H1 (cell line): ENCODE data around the gene PRELID1. TPM values are rescaled to one million over a fixed set of nuclear protein-coding genes. Genes with fewer than 3 reads are reported as not detected.

Experiments
- CTCF ChIA-PET: fragments of 300-600 bp; sonication (Branson Sonifier 250); formaldehyde crosslinking; loops from one replicate; lab custom pipeline; 2021; ENCODE audit not compliant: partially characterized antibody; lab: Charles Lee
- POLR2A ChIA-PET: fragments of 300-600 bp; sonication (Branson Sonifier 250); formaldehyde crosslinking; loops from one replicate; lab custom pipeline; 2021; ENCODE audit warnings: inconsistent platforms; ENCODE audit not compliant: partially characterized antibody; lab: Charles Lee
- DNase-seq, 2 experiments: peaks; one replicate each; pipeline versions ENCODE4 v3.0.0 to v3.0.0-alpha.2; 2010 to 2022; ENCODE audit warnings: low spot score in 2 of 2, low read depth in 1 of 2, mixed read lengths in 1 of 2
- FAIRE-seq: peaks from 2 replicates; lab custom pipeline; 2011; peaks lifted over from hg19 to GRCh38; lab: Jason Lieb, UNC
- H2AFZ ChIP-seq: 2 replicates; pipeline ENCODE4 v1.8.1; 2012; ENCODE audit warnings: low read length, inconsistent platforms
- H2AK5ac ChIP-seq: 2 replicates; pipeline ENCODE4 v1.6.1; 2013; ENCODE audit warnings: low read depth, low read length
- H2BK120ac ChIP-seq: replicated peaks from 2 replicates; pipeline ENCODE3; 2013; ENCODE audit warnings: low read depth, low read length, inconsistent platforms
- H2BK12ac ChIP-seq: 2 replicates; pipeline ENCODE4 v1.6.1; 2013; ENCODE audit warnings: low read depth, low read length
- H2BK15ac ChIP-seq: 2 replicates; pipeline ENCODE4 v1.6.1; 2013; ENCODE audit warnings: low read length
- H2BK20ac ChIP-seq: 2 replicates; pipeline ENCODE4 v1.6.1; 2013; ENCODE audit warnings: low read length
- H2BK5ac ChIP-seq: 2 replicates; pipeline ENCODE4 v1.6.1; 2013; ENCODE audit warnings: low read depth, low read length
- H3K14ac ChIP-seq: 2 replicates; pipeline ENCODE4 v1.6.1; 2013; ENCODE audit warnings: inconsistent platforms; ENCODE audit not compliant: insufficient read length
- H3K18ac ChIP-seq: 2 replicates; pipeline ENCODE4 v1.6.1; 2013; ENCODE audit warnings: low read length; ENCODE audit errors: extremely low read depth
- H3K23ac ChIP-seq: 2 replicates; pipeline ENCODE4 v1.6.1; 2013; ENCODE audit warnings: inconsistent platforms; ENCODE audit not compliant: insufficient read length
- H3K23me2 ChIP-seq: 2 replicates; pipeline ENCODE4 v1.6.1; 2013; ENCODE audit warnings: low read depth, low read length
- H3K27ac ChIP-seq: 2 replicates; pipeline ENCODE4 v1.6.1; 2011; ENCODE audit warnings: low read depth, low read length, inconsistent platforms
- H3K27me3 ChIP-seq, 4 experiments: replicated peaks in 1 of 4; 1 replicate in 1 of 4; 2 replicates in 3 of 4; pipeline versions ENCODE4 v1.6.1 to v1.8.1; 2011 to 2013; ENCODE audit warnings: low read length in 3 of 4, mild to moderate bottlenecking in 3 of 4, inconsistent platforms in 2 of 4, mixed read lengths in 2 of 4, moderate library complexity in 1 of 4; ENCODE audit not compliant: control insufficient read depth in 3 of 4, insufficient read depth in 3 of 4; ENCODE audit errors: extremely low read depth in 1 of 4
- H3K36me3 ChIP-seq, 4 experiments: 2 replicates each; pipeline versions ENCODE4 v1.6.1 to v1.8.1; 2011 to 2013; ENCODE audit warnings: mild to moderate bottlenecking in 4 of 4, low read length in 3 of 4, moderate library complexity in 2 of 4, control low read depth in 1 of 4, inconsistent platforms in 1 of 4; ENCODE audit not compliant: insufficient read depth in 4 of 4, control insufficient read depth in 2 of 4
- H3K4ac ChIP-seq: replicated peaks from 2 replicates; pipeline ENCODE3; 2013; ENCODE audit warnings: low read length, low read depth, mixed read lengths, inconsistent platforms; ENCODE audit not compliant: insufficient read length
- H3K4me1 ChIP-seq, 4 experiments: replicated peaks in 1 of 4; 1 replicate in 1 of 4; 2 replicates in 3 of 4; pipeline versions ENCODE4 v1.6.1 to v1.8.1; 2011 to 2013; ENCODE audit warnings: low read length in 3 of 4, inconsistent platforms in 2 of 4, mixed read lengths in 1 of 4; ENCODE audit not compliant: insufficient read depth in 4 of 4, control insufficient read depth in 3 of 4
- H3K4me2 ChIP-seq, 2 experiments: 2 replicates each; pipeline versions ENCODE4 v1.6.1 to v1.8.1; 2011 to 2013; ENCODE audit warnings: low read depth in 2 of 2, low read length in 2 of 2, control low read depth in 1 of 2, inconsistent platforms in 1 of 2, mild to moderate bottlenecking in 1 of 2; ENCODE audit not compliant: insufficient read depth in 1 of 2
- H3K4me3 ChIP-seq, 4 experiments: fragments of 200-600, 300-600 bp in 1 of 4; sonication (generic), shearing (Covaris generic), sonication (Bioruptor Twin) in 1 of 4; 2 replicates each; pipeline versions ENCODE4 v1.5.1 to v1.8.1; 2011 to 2016; ENCODE audit warnings: low read length in 4 of 4, low read depth in 3 of 4, control low read depth in 2 of 4, inconsistent platforms in 2 of 4, mild to moderate bottlenecking in 2 of 4, mixed read lengths in 1 of 4, moderate library complexity in 1 of 4; ENCODE audit not compliant: insufficient read depth in 2 of 4; ENCODE audit errors: extremely low read depth in 1 of 4
- H3K56ac ChIP-seq: replicated peaks from 2 replicates; pipeline ENCODE3; 2013; ENCODE audit warnings: low read depth, mild to moderate bottlenecking, mixed read lengths, low read length, inconsistent platforms; ENCODE audit not compliant: insufficient read length
- H3K79me1 ChIP-seq: 2 replicates; pipeline ENCODE4 v1.6.1; 2013; ENCODE audit warnings: low read depth, low read length, control low read depth
- H3K79me2 ChIP-seq, 2 experiments: 2 replicates each; pipeline versions ENCODE4 v1.6.1 to v1.8.1; 2012 to 2013; ENCODE audit warnings: low read length in 2 of 2, mild to moderate bottlenecking in 2 of 2, inconsistent platforms in 1 of 2; ENCODE audit not compliant: insufficient read depth in 2 of 2, control insufficient read depth in 1 of 2
- H3K9ac ChIP-seq, 4 experiments: replicated peaks in 1 of 4; 1 replicate in 1 of 4; 2 replicates in 3 of 4; pipeline versions ENCODE4 v1.6.1 to v1.8.1; 2011 to 2013; ENCODE audit warnings: low read depth in 3 of 4, low read length in 3 of 4, control low read depth in 2 of 4, mild to moderate bottlenecking in 2 of 4, moderate library complexity in 2 of 4, inconsistent platforms in 1 of 4; ENCODE audit errors: extremely low read depth in 1 of 4
- H3K9me3 ChIP-seq, 2 experiments: 2 replicates each; pipeline versions ENCODE4 v1.6.1 to v1.8.1; 2012 to 2013; ENCODE audit warnings: mild to moderate bottlenecking in 2 of 2, moderate library complexity in 2 of 2, control low read depth in 1 of 2, inconsistent platforms in 1 of 2, low read depth in 1 of 2, low read length in 1 of 2, mixed read lengths in 1 of 2; ENCODE audit not compliant: insufficient read depth in 2 of 2
- H4K20me1 ChIP-seq, 2 experiments: replicated peaks in 1 of 2; 2 replicates each; pipeline versions ENCODE3 to v1.8.1; 2011 to 2013; ENCODE audit warnings: inconsistent platforms in 2 of 2, low read length in 2 of 2, mild to moderate bottlenecking in 1 of 2; ENCODE audit not compliant: insufficient read depth in 2 of 2, control insufficient read depth in 1 of 2
- H4K5ac ChIP-seq: 2 replicates; pipeline ENCODE4 v1.6.1; 2013; ENCODE audit warnings: low read length, low read depth, mixed read lengths, inconsistent platforms; ENCODE audit not compliant: insufficient read length
- H4K8ac ChIP-seq: 2 replicates; pipeline ENCODE4 v1.8.0; 2013; ENCODE audit warnings: mild to moderate bottlenecking, moderate library complexity, low read length, inconsistent platforms; ENCODE audit not compliant: insufficient read depth; ENCODE audit errors: extremely low read depth
- H4K91ac ChIP-seq: replicated peaks from 2 replicates; pipeline ENCODE3; 2013; ENCODE audit warnings: low read length, mixed read lengths, inconsistent platforms; ENCODE audit not compliant: insufficient read length
- TCF12 ChIP-seq: IDR thresholded peaks from 2 replicates; pipeline ENCODE4 v1.6.1; 2011; ENCODE audit warnings: low read depth, mild to moderate bottlenecking, low read length
- WGBS, 2 experiments: shearing (Covaris generic) in 1 of 2; methylation state at CpG; one replicate each; pipeline versions ENCODE4 v1.1.6 to v1.1.7; 2013 to 2015; ENCODE audit warnings: low lambda C conversion rate in 2 of 2, mixed read lengths in 2 of 2, inconsistent platforms in 1 of 2, low coverage in 1 of 2, missing lambda C conversion rate in 1 of 2; ENCODE audit not compliant: insufficient replicate concordance in 2 of 2, insufficient coverage in 1 of 2, insufficient read length in 1 of 2; ENCODE audit errors: extremely low coverage in 1 of 2, missing lambda C conversion rate in 1 of 2; 5-methylcytosine and 5-hydroxymethylcytosine counted together
- polyA plus RNA-seq, 7 experiments: library from polyadenylated mRNA; depleted of rRNA in 3 of 7; stranded (reverse) in 5 of 7; unstranded in 2 of 7; fragments of >200 nt in 5 of 7; fragments of 200-250 nt in 2 of 7; gene quantifications; 1 replicate in 5 of 7; 2 replicates in 1 of 7; 4 replicates in 1 of 7; pipeline versions ENCODE4 v1.2.1 to v1.2.3, GENCODE V29; 2011 to 2013; ENCODE audit warnings: missing spikeins in 2 of 7, mixed read lengths in 2 of 7
- total RNA-seq: library from RNA; stranded (reverse); fragmentation: NEBNext Ultra II Directional; extraction: Animal tissue kit (Norgen Biotek cat#: 25700); gene quantifications from 2 replicates; pipeline ENCODE4 v1.2.1, GENCODE V29; 2021

Gene PRELID1
- total and polyA plus RNA-seq, 2 of the 8 experiments (the other 6 are each of a cell fraction or from before 2014, with no cell fraction given) = 272 to 428 TPM

- Histone ChIP-seq H3K18ac (no peak overlapping the region), H3K27ac (no peak overlapping the region), H3K4ac (no peak overlapping the region), H3K4me2 (no peak overlapping the region), H3K79me2 (no peaks in the 10 kb centered on the region), H3K14ac (no peak overlapping the region), H4K8ac (peak overlapping the region; percentile 32; the same call in 1 of the 2 replicates), H2AK5ac (no peak overlapping the region; the same call in 1 of the 2 replicates), H2BK120ac (no peak overlapping the region), H2BK15ac (0 out of 2 replicates have a peak overlapping the region, but pooled peaks have one; percentile 61), H3K79me1 (no peaks in the 10 kb centered on the region), H4K91ac (no peak overlapping the region), H3K23me2 (peaks cover 11% of the 10 kb centered on the region), H2AFZ (no peak overlapping the region), H3K23ac (no peak overlapping the region), H2BK20ac (no peak overlapping the region), H3K9ac (no peak overlapping the region), H4K20me1 (peaks cover 0 to 8% of the 10 kb centered on the region in 2 experiments), H4K5ac (no peak overlapping the region), H3K27me3 (no peaks in the 10 kb centered on the region), H3K4me3 (no peak overlapping the region), H2BK5ac (no peak overlapping the region; the same call in 1 of the 2 replicates), H3K56ac (no peak overlapping the region), H3K36me3 (no peaks in the 10 kb centered on the region), H3K4me1 (peaks cover 0 to 19% (median 14%) of the 10 kb centered on the region in 4 experiments; a peak in 6 of 7 replicates), H3K9me3 (no peaks in the 10 kb centered on the region), H2BK12ac (peak overlapping the region; percentile 60; the same call in 1 of the 2 replicates)
- CTCF ChIA-PET = interaction anchor here (1.0 to 16.6 kb wide), 6 partner anchors 11 to 135 kb away, joined by 3 to 251 read pairs (median 8); no protein-coding TSS in a partner anchor
- 89% methylated on average over 13 of the region's 18 CpGs; no CpG with 5 or more reads in 1 of the 2 experiments for WGBS, 2 experiments
- DNase-seq (no peak), FAIRE-seq (no peak)
- POLR2A ChIA-PET = interaction anchor here (0.6 to 6.0 kb wide), 6 partner anchors 12 to 246 kb away, joined by 3 to 26 read pairs (median 5); partner anchors contain the start of genes LMAN2, PRELID1 and RAB24
- TF ChIP-seq TCF12 = no peak
These were observed 11.1 kb downstream of the PRELID1 start for GRCh38 chr5:177314376-177315342.
